ENCODE measurements around the gene ADAMTS20. TPM values are rescaled to one million over a fixed set of nuclear protein-coding genes. Genes with fewer than 3 reads are reported as not detected.

Gene ADAMTS20, protein sequence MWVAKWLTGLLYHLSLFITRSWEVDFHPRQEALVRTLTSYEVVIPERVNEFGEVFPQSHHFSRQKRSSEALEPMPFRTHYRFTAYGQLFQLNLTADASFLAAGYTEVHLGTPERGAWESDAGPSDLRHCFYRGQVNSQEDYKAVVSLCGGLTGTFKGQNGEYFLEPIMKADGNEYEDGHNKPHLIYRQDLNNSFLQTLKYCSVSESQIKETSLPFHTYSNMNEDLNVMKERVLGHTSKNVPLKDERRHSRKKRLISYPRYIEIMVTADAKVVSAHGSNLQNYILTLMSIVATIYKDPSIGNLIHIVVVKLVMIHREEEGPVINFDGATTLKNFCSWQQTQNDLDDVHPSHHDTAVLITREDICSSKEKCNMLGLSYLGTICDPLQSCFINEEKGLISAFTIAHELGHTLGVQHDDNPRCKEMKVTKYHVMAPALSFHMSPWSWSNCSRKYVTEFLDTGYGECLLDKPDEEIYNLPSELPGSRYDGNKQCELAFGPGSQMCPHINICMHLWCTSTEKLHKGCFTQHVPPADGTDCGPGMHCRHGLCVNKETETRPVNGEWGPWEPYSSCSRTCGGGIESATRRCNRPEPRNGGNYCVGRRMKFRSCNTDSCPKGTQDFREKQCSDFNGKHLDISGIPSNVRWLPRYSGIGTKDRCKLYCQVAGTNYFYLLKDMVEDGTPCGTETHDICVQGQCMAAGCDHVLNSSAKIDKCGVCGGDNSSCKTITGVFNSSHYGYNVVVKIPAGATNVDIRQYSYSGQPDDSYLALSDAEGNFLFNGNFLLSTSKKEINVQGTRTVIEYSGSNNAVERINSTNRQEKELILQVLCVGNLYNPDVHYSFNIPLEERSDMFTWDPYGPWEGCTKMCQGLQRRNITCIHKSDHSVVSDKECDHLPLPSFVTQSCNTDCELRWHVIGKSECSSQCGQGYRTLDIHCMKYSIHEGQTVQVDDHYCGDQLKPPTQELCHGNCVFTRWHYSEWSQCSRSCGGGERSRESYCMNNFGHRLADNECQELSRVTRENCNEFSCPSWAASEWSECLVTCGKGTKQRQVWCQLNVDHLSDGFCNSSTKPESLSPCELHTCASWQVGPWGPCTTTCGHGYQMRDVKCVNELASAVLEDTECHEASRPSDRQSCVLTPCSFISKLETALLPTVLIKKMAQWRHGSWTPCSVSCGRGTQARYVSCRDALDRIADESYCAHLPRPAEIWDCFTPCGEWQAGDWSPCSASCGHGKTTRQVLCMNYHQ (N-terminal part only)
- total RNA-seq (2022; extraction: Qiagen RNA extraction; ENCODE audit: low read depth): not detected in 5 replicates

DNA sequence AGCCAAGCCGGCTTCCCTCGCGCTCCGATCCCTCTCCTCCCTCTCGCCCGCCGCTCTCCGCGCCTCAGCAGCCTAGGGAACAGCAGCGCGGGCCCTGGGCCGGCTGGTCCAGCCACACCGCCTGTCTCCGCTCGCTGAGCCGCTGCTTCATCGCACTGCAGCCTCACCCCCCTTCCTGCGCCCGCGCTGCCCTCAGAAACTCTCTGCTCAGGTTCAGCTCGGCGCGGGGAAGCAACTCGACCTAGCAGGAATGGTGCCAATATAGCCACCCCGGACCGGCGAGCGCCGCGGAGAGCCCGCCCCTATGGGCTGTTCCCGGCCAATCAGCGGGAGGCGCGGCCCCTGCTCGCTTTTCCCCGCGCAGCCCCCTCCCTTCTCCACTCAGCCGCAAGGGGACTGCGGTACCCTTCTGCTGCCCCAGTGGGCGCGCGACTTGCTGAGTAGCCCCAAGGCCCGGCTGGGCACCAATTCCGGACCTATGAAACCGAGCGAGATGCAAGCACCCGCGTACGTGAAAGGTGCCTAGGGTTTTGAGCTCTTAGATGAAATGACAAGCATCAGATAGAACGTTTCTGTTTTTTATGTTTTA is at the start of gene ADAMTS20:
Gene ADAMTS20 (minus strand): TSS at position 233 of the 589 bp plus-strand sequence. CDS start 282 bp downstream, outside the sequence.

Other genes with a start within 250 kb of the ADAMTS20 start
- 1.4 to 4.5 TPM (median 3.9 TPM) in 5 replicates for gene PUS7L, start 206.6 kb upstream of the ADAMTS20 start, total RNA-seq (2022; extraction: Qiagen RNA extraction; ENCODE audit: low read depth)
- 2.8 to 4.8 TPM (median 4.2 TPM) in 5 replicates for gene IRAK4, start 206.7 kb upstream of the ADAMTS20 start, total RNA-seq (2022; extraction: Qiagen RNA extraction; ENCODE audit: low read depth)

All from A549 treated with RU486 at 1 μM for 4 hours (cell line).